Measurements from ENCODE around the gene WDR4. TPM values are rescaled to one million over a fixed set of nuclear protein-coding genes. Genes with fewer than 3 reads are reported as not detected.
"Not testable (repeated sequence)": the region's sequence is repeated elsewhere in the genome, so short reads cannot be mapped to it uniquely, and the experiment has no call there.

The WDR4 gene
- polyA plus RNA-seq, 4 donors = 8.7 to 13.8 (median 9.6) TPM

GRCh38 chr21:42855171-42855936, 24.0 kb downstream of the WDR4 start:
- DNase-seq (ENCODE audit: low read depth in 4 of 4, low spot score in 3 of 4) = no peak

GRCh38 chr21:42854246-42855010, 24.9 kb downstream of the WDR4 start:
- no peak for DNase-seq (ENCODE audit: low read depth in 4 of 4, low spot score in 3 of 4)

- no peak for DNase-seq (ENCODE audit: low read depth in 4 of 4, low spot score in 3 of 4)
Measured at GRCh38 chr21:42853621-42854020, 25.7 kb downstream of the WDR4 start.

DNA sequence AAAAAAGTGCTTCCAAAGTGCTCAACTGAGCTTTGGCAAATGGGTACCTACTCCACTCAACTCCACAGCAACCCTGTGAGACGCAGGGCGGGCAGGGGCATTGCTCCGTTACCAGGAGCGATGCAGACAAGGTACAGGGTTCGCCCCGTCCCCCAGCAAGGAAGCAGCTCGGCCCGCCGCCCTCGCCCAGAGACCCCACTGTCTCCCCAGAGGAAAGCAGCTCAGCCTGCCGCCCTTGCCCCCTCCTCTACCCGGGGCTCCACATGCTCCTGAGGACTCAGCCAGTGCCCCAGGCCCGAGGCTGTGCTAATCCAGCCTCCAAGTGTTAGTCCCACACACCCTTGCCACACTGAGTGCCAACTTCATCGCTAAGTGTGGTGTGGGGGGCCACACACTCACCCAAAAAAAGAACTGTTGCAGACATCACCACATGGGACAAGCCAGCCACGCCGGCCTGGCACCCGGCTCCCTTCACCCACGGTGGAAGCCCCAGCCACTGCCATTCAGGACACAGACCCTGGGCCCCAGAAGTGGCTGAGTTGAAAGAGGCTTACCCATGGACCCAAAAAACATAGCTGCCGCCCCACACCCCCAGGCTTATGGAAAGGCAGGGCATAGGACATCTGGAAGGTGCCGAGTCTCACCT, 26.3 kb downstream of the WDR4 start:
- DNase-seq (ENCODE audit: low read depth in 4 of 4, low spot score in 3 of 4) = no peak

DNA sequence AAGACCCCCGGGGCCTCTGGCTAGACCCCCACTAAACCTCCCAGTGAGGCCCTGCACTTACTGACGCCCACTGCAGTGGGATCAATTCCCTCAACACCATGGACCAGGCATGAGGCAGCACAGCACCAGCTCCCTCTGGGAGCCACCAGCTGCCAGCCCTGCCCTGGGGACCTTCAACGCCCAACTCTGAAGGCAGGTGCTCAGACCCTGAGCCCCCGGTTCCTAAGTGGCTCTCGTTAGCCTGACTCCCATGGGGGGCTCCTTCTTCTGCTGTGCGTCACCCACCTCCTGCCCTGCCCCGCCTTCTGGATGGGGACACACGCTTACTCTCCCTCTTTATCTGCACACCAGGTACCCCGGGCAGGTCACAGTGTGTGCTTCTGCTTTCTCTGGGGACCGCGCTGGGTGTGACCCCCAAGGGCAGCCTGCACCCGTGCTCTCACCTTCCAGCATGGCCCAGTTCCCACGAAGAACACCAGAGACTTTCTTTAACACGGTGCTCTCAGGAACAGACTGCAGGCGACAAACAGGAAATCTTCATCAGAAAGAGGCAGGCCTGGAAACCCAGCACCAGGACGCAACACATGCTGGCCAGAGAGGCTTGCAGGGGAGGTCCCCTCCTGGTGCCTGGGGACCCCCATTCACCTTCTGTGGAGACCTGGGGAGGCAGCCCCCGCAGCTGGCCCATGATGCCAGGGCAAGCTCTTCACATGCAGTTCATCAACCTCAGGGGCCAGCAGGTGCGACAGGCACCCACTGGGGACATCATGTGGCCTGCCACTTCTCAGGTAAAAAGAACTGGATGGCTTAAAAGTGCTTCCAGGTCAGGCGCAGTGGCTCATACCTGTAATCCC, 27.3 kb downstream of the WDR4 start:
- DNase-seq (ENCODE audit: low read depth in 4 of 4, low spot score in 3 of 4) = no peak

GRCh38 chr21:42850866-42851391, 28.4 kb downstream of the WDR4 start:
- no peak for DNase-seq (ENCODE audit: low read depth in 4 of 4, low spot score in 3 of 4)

- no peak for DNase-seq (ENCODE audit: low read depth in 4 of 4, low spot score in 3 of 4)
Measured at GRCh38 chr21:42850463-42850862, 28.9 kb downstream of the WDR4 start.

- DNase-seq (ENCODE audit: low read depth in 4 of 4, low spot score in 3 of 4) = no peak
Measured at GRCh38 chr21:42849759-42850412, 29.5 kb downstream of the WDR4 start.

GRCh38 chr21:42848932-42849758, 30.2 kb downstream of the WDR4 start:
- no peak for DNase-seq (ENCODE audit: low read depth in 4 of 4, low spot score in 3 of 4)

- not testable (repeated sequence) for DNase-seq (ENCODE audit: low read depth in 4 of 4, low spot score in 3 of 4)
Measured at GRCh38 chr21:42848144-42848931, 31.0 kb downstream of the WDR4 start.

DNA sequence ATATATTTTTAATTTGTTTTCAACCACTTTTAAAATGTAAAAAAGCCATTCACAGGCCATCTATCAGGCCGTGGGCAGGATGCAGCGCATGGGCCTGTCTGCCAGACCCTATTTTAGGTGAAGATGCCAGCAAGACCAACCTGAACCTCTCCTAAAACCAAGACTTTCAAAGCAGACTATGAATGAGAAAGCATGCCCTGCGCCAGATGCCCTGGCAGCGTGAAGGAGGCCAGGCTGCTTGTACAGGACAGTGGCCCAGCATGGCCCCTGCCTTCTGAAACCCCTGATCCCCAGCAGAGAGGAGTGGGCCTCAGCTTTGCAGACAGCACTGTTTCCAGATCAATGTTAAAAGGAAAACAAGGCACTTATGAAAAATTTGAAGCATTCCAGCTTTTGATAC, 31.6 kb downstream of the WDR4 start:
- DNase-seq (ENCODE audit: low read depth in 4 of 4, low spot score in 3 of 4) = no peak

GRCh38 chr21:42847051-42847707, 32.2 kb downstream of the WDR4 start:
- no peak for DNase-seq (ENCODE audit: low read depth in 4 of 4, low spot score in 3 of 4)

DNA sequence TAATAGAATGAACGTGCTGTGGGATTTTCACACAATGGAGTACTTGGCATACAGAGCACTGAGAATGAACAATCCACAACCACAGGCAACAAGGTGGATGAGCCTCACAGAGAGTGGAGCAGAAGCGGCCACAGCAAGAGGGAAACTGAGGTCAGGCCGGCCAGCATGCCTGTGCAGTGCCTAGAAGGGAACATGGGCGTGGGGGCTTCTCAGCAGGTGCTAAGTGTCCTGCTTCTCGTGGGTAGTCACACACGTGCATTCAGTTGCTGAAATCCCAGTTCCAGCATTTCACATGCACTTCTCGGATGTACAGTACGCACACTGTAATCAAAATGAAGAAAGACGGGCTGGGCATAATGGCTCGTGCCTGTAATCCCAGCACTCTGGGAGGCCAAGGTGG, 33.1 kb downstream of the WDR4 start:
- DNase-seq (ENCODE audit: low read depth in 4 of 4, low spot score in 3 of 4) = no peak

GRCh38 chr21:42845296-42845965, 33.9 kb downstream of the WDR4 start:
- DNase-seq (ENCODE audit: low read depth in 4 of 4, low spot score in 3 of 4) = no peak

GRCh38 chr21:42844411-42845113, 34.8 kb downstream of the WDR4 start:
- no peak for DNase-seq (ENCODE audit: low read depth in 4 of 4, low spot score in 3 of 4)

DNA sequence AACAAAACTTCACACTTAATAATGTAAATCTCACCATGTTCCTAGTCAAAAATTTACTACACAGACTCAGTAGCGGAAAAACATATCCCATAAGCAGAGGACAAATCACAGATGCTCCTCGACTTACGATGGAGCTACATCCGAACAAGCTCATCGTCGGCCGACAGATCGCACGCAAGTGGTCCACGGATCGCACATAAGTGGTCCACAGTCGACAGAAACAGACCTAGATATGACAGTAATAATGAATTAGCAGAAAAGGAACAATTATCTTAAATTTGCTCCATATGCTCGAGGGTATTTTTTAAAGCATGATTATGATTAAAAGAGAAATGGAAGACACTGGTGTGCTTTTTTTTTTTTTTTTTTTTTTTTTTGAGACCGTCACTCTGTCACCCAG, 36.3 kb downstream of the WDR4 start:
- DNase-seq (ENCODE audit: low read depth in 4 of 4, low spot score in 3 of 4) = no peak

All from right renal pelvis (tissue), 4 donors.